Measurements from ENCODE around the gene DCAF17. TPM values are rescaled to one million over a fixed set of nuclear protein-coding genes. Genes with fewer than 3 reads are reported as not detected.

DCAF17 gene
- total RNA-seq, 1 donor from 2014 or later, result 16.2 TPM

DNA sequence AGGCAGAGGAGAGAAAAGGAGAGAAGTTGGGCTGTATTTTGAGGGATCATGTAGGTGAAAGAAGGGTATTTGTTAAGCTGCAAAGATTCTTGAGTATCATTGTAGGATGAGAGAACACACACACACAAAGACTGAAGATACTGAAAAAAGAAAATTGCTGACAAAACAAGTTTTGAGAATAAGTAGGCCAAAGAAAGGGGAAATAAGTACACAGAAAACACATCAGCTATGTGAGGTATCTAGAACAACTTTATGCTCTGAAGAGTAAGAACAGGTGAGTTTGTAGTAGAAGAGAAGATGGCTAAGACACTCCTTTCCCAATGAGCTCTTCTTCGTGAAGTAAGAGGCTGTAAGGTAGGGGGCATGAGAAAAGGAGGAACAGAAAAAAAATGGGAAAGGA, 28.5 kb upstream of the DCAF17 start:
- Mint-ChIP-seq H3K4me3 (ENCODE audit: unreplicated experiment) (no peak overlapping the region), H3K27ac (ENCODE audit: unreplicated experiment) (no peak overlapping the region), H3K4me1 (ENCODE audit: unreplicated experiment) (peaks cover 11% of the 10 kb centered on the region), H3K36me3 (ENCODE audit: low read depth, unreplicated experiment) (no peaks in the 10 kb centered on the region), H3K9me3 (ENCODE audit: unreplicated experiment) (no peaks in the 10 kb centered on the region), H3K27me3 (ENCODE audit: unreplicated experiment) (no peaks in the 10 kb centered on the region)
- DNase-seq (ENCODE audit: low spot score), result no peak
- TF ChIP-seq, protein P1, sequence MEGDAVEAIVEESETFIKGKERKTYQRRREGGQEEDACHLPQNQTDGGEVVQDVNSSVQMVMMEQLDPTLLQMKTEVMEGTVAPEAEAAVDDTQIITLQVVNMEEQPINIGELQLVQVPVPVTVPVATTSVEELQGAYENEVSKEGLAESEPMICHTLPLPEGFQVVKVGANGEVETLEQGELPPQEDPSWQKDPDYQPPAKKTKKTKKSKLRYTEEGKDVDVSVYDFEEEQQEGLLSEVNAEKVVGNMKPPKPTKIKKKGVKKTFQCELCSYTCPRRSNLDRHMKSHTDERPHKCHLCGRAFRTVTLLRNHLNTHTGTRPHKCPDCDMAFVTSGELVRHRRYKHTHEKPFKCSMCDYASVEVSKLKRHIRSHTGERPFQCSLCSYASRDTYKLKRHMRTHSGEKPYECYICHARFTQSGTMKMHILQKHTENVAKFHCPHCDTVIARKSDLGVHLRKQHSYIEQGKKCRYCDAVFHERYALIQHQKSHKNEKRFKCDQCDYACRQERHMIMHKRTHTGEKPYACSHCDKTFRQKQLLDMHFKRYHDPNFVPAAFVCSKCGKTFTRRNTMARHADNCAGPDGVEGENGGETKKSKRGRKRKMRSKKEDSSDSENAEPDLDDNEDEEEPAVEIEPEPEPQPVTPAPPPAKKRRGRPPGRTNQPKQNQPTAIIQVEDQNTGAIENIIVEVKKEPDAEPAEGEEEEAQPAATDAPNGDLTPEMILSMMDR (IDR thresholded peaks at IDR 0.05; ENCODE audit: unreplicated experiment), result no peak

DNA sequence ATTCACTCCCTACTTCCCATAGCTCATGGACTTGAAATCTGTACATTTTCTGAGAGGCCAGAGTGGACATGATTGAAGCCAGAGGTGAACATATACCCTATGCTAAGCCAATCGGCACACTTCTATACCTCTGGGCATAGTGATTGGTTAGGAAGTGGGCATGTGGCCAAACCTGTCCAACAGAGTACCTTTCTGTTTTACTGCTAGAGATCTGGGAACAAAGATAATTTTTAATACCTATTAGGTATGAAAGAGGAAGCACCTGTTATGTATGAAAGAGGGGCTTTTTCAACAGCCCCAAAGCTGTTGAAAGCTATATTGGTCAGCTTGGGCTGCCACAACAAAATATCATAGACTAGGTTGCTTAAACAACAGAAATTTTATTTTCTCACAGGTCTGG, 28.0 kb upstream of the DCAF17 start:
- Mint-ChIP-seq H3K4me1 (ENCODE audit: unreplicated experiment) (peaks cover 12% of the 10 kb centered on the region), H3K27me3 (ENCODE audit: unreplicated experiment) (no peaks in the 10 kb centered on the region), H3K27ac (ENCODE audit: unreplicated experiment) (no peak overlapping the region), H3K9me3 (ENCODE audit: unreplicated experiment) (no peaks in the 10 kb centered on the region), H3K4me3 (ENCODE audit: unreplicated experiment) (no peak overlapping the region), H3K36me3 (ENCODE audit: low read depth, unreplicated experiment) (no peaks in the 10 kb centered on the region)
- no peak for DNase-seq (ENCODE audit: low spot score)
- TF ChIP-seq, protein P1 (IDR thresholded peaks at IDR 0.05; ENCODE audit: unreplicated experiment), result no peak

DNA sequence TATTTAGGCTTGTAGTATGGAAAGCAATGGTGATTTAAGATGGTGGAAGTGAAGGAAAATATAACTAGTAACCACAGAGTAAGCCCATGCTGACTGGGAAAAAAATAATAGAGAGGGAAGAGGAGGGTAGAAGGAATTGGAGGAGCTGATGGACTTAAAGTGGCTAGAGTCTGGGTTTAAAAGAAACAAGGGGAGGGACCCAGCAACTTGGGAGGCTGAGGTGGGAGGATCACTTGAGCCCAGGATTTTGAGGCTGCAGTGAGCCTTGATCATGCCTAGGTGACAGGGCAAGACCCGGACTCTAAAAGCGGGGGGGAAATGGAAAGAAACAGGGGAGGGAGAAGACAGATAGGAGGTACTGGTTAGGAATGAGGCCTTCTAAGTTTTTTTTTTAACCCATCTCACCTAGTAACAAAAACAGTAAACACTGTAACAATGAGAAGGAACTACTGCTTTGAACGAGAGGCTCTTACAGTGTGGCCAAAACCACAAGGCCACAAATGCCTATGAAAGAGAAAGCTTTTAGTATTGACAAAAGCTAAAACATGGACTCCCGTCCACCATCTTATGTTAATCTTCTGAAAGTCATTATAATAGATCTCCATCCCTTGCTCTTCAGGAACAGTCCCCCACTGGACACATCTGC, 26.9 kb upstream of the DCAF17 start:
- no peaks in the 10 kb centered on the region for H3K36me3 Mint-ChIP-seq (ENCODE audit: low read depth, unreplicated experiment)
- no peak overlapping the region for H3K27ac Mint-ChIP-seq (ENCODE audit: unreplicated experiment)
- TF ChIP-seq, protein P1 (IDR thresholded peaks at IDR 0.05; ENCODE audit: unreplicated experiment), result no peak
- H3K4me1 Mint-ChIP-seq (ENCODE audit: unreplicated experiment), result peaks cover 12% of the 10 kb centered on the region
- no peaks in the 10 kb centered on the region for H3K9me3 Mint-ChIP-seq (ENCODE audit: unreplicated experiment)
- no peaks in the 10 kb centered on the region for H3K27me3 Mint-ChIP-seq (ENCODE audit: unreplicated experiment)
- no peak overlapping the region for H3K4me3 Mint-ChIP-seq (ENCODE audit: unreplicated experiment)
- no peak for DNase-seq (ENCODE audit: low spot score)

DNA sequence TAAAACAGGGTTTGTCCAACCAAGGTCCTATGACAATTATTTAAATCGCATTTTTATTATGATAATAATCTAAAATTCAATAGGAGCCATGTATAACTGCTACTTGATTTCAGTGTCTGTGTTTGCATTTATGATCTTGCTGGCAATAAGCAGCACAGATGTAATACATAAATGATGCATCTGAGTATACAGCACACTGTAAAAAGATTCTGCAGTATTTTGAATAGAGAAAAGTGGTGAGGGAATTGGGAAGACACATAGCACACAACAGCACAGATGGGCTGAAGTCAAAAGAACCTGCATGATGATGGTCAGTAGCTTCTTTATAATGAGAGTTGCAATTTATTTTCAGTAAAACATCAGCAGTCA, 26.4 kb upstream of the DCAF17 start:
- Mint-ChIP-seq H3K36me3 (ENCODE audit: low read depth, unreplicated experiment) (no peaks in the 10 kb centered on the region), H3K4me1 (ENCODE audit: unreplicated experiment) (peaks cover 12% of the 10 kb centered on the region), H3K27ac (ENCODE audit: unreplicated experiment) (no peak overlapping the region), H3K4me3 (ENCODE audit: unreplicated experiment) (no peak overlapping the region), H3K27me3 (ENCODE audit: unreplicated experiment) (no peaks in the 10 kb centered on the region), H3K9me3 (ENCODE audit: unreplicated experiment) (no peaks in the 10 kb centered on the region)
- TF ChIP-seq, protein P1 (IDR thresholded peaks at IDR 0.05; ENCODE audit: unreplicated experiment), result no peak
- no peak for DNase-seq (ENCODE audit: low spot score)

DNA sequence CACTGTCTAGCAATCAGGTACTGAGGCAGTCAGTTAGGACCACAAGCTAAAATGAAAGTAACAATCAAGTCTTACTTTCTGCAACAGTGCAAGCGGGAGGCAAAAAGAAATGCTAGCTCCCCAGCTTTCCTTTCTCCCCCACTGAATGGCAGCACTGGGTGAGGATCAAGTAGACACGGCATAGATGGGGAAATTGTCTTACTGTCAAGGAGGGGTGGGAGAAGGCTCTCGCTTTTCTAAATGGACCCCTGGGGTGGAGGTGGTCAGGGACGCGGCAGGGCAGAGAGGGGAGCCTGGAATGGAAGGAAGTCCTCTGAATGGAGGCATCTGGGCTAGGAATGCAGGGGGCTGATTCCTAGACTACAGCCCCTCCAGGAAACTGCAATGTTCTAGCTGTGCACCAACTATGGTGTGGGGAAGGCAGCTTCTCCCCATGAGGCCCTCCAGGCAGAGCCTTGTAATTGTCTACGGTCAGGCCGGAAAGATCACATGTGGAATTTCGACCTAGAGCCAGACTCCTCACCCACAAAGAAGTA, 24.5 kb upstream of the DCAF17 start:
- no peak for DNase-seq (ENCODE audit: low spot score)
- TF ChIP-seq, protein P1 (IDR thresholded peaks at IDR 0.05; ENCODE audit: unreplicated experiment), result no peak
- Mint-ChIP-seq H3K9me3 (ENCODE audit: unreplicated experiment) (no peaks in the 10 kb centered on the region), H3K27ac (ENCODE audit: unreplicated experiment) (peak overlapping the region; percentile 77), H3K4me1 (ENCODE audit: unreplicated experiment) (peaks cover 12% of the 10 kb centered on the region), H3K4me3 (ENCODE audit: unreplicated experiment) (no peak overlapping the region), H3K36me3 (ENCODE audit: low read depth, unreplicated experiment) (no peaks in the 10 kb centered on the region), H3K27me3 (ENCODE audit: unreplicated experiment) (no peaks in the 10 kb centered on the region)

All from endothelial cell (in vitro differentiated cells).